ENCODE results near the gene HOXA4.

GRCh38 chr7:27141923-27142579, 11.5 kb upstream of the HOXA4 start:
- TF ChIP-seq CTCF (IDR thresholded peaks at IDR 0.05; ENCODE audit: insufficient read depth, low read length, poor library complexity, severe bottlenecking) = no peak
- no peak for TF ChIP-seq EZH2phosphoT487 (conservative IDR thresholded peaks at IDR 0.05; ENCODE audit: low read length)

Measured in SU-DHL-6 (cell line).